IPS-NIHi7 (cell line): ENCODE measurements around the gene PLXND1.
"Not testable (repeated sequence)": the region's sequence is repeated elsewhere in the genome, so short reads cannot be mapped to it uniquely, and the experiment has no call there.

Experiments used
- DNase-seq: peaks from one replicate; pipeline ENCODE4 v3.0.0; 2012; ENCODE audit warnings: mixed read lengths; ENCODE audit errors: extremely low spot score

Gene PLXND1

GRCh38 chr3:129606636-129607390, at the start of gene PLXND1:
Gene PLXND1 (minus strand): TSS chr3:129606676. CDS start chr3:129606639, 37 bp downstream.
- DNase-seq, result peak; percentile 92

- DNase-seq, result no peak
Measured at GRCh38 chr3:129655291-129655700, 48.8 kb upstream of the PLXND1 start.

- no peak for DNase-seq
Measured at GRCh38 chr3:129654131-129654530, 47.7 kb upstream of the PLXND1 start.

- no peak for DNase-seq
Measured at GRCh38 chr3:129653019-129653418, 46.5 kb upstream of the PLXND1 start.

DNA sequence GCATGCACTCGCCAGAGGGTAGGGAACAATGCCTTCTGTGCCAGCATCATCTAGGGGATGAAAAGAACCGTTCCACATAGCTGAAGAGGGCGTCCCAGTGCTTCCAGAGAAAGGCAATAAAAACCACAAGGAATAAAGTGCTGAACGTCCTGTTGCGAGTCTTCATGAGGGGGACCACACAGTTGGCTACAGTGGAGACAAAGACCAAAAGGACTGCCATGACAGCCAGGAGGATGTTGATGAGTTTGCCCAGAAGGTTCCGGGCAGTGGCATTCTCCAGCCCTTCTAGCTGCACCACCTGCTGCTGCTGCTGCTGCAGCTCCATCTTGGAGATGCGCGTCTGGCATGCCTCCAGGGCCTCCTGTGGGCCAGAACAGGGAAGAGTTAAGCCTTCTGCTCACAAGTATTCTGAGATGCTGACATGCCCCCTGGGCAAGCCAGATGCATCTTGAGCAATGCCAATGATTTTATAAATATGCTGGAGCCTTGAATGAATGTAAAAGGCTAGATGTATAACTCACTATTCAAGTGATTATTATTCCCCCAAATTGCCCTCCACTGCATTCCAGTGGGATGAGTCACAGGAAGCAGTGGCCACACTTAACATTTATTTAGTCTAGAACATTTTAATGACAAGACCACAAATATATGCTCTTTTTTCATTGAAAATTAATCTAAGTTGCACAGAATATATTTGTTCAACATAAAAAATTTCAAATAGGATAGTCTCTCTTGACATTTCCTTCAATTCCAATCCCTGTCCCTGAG, 45.1 kb upstream of the PLXND1 start:
- peak; percentile 32 for DNase-seq

DNA sequence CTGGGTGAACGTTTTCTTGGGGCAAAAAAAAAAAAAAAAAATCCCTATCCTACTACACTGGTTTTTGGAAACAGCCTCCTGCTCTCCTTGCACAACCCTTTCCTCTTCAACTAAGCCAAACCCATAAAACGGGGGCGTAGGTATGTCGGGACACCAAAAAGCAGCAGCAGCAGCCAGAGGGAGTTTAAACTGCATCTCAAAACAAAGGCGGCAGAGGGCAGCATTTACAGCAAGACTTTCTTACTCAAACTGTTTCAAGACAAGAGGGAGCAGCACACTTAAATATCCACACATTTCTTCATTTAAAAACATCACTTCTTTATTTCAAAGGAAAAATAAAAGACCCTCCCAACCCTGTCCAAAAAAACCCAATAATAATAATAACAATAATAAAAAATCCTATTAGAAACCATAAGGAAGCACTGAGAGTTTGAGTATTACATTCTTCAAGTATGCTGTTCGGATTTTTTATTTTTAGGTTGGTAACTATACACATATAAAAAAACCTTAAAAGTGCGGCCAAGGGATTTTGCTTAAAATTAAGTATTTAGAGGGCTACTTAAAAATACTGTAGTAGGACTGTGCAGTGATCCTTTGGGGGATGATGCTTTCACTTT, 43.9 kb upstream of the PLXND1 start:
- DNase-seq, result peak; percentile 76

GRCh38 chr3:129648391-129648790, 41.9 kb upstream of the PLXND1 start:
- no peak for DNase-seq

- DNase-seq, result no peak
Measured at GRCh38 chr3:129645286-129645685, 38.8 kb upstream of the PLXND1 start.

GRCh38 chr3:129644836-129645235, 38.4 kb upstream of the PLXND1 start:
- DNase-seq, result no peak

GRCh38 chr3:129641567-129642260, 35.2 kb upstream of the PLXND1 start:
- DNase-seq, result not testable (repeated sequence)

- DNase-seq, result not testable (repeated sequence)
Measured at GRCh38 chr3:129640985-129641384, 34.5 kb upstream of the PLXND1 start.

DNA sequence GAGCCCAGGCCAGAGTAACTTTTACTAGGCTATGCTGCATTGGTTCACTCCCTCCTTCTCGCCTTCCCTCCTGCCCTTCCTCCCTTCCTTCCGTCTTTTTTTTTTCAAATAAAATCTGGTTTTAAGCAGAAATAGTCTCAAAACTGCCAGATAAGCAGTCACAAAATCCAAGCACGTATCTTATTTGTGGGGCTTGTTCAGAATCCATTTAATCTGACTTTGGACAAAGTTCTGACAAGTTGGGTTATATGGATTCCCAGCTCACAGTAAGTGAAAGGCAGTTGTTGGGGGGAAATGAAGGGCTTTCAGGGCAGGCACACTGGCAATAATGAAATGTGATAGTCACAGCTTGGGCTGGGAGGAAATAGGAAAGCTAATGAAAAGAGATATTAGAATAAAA, 32.0 kb upstream of the PLXND1 start:
- no peak for DNase-seq

DNA sequence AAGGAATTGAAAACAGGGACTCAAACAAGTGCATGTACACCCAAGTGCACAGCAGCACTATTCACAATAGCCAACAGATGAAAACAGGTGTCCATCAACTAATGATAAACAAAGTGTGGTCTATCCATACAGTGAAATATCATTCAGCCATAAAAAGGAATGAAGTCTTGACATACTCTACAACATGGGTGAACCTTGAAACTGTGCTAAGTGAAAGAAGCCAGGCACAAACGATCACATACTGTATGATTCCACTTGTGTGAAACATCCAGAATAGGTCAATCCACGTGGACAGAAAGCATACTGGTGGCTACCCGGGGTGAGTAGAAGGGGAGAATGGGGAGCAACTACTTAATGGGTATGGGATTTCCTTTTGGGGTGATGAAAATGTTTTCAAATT, 29.6 kb upstream of the PLXND1 start:
- DNase-seq, result no peak

GRCh38 chr3:129635656-129636055, 29.2 kb upstream of the PLXND1 start:
- no peak for DNase-seq

DNA sequence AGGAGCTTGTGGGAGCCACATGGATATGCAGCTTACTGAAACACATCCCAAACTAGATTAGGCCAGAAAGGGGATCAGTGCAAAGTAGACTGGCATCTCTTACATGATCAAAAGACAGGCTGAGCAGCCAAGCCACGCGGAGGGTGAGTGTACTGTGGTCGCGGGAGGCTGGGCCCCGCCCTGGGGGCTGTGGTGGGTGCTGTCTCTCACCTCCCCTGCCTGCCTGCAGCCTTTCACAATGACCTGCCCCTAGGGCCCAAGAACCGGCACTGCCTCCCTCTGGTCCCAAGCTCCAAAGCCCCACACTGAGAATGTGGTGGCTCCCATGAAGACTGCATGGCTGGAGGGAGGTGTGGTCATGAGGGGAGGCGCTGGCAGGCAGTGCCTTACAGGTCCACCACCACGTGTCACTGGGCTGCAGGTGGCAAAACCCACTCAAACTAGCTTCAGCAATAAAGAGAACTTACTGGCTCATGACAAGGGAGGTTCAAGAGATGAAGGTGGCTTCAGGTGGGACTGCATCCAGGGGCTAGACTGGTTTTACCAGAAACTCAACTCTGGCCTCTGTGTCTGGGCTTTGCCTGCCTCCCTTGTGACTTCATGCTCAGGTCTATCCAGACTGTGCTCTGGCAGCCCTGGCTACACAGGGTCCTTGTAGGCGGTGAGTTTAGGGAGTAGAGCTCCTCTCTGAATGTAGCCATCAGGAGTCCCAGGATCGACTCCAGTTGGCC, 27.4 kb upstream of the PLXND1 start:
- no peak for DNase-seq

- DNase-seq, result no peak
Measured at GRCh38 chr3:129632977-129633376, 26.5 kb upstream of the PLXND1 start.

DNA sequence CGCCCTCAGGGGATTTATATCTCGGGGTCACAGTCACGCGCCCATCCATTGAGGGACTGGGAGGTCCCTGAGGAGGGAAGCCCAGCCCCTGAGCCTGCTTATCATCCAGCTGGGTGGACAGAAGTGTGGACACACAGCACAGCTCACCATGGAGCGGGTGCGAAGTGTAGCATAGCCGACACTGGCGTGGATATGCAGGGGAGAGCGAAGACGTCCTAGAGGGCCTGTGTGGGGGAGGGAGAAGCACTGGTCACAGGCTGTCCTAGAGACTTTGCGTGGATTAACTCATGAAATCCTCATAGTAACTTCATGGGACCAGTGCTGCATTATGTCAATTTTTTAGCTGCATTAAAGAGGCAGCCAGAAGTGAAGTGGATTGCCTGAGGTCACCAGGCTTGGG, 26.1 kb upstream of the PLXND1 start:
- no peak for DNase-seq

DNA sequence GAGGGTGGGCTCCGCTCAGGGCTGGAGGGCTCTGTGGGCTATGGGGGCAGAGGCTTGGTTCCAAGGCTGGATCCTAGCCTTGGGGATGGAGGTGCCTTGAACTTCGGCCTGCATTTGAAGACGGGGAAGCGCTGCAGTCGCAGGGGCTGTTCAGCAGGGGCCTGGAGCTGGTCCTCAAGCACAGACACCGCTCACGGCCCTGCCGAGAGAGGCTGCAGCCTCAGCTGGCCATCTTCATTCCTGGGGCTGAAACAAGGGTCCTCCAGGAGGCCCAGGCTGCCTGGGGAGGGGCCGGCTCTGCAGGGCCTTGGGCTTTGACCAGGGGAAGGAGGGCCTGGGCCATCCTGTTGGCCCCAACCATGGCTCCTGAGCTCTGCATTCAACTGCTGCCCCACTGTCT, 25.6 kb upstream of the PLXND1 start:
- no peak for DNase-seq

GRCh38 chr3:129629011-129629410, 22.5 kb upstream of the PLXND1 start:
- DNase-seq, result no peak

DNA sequence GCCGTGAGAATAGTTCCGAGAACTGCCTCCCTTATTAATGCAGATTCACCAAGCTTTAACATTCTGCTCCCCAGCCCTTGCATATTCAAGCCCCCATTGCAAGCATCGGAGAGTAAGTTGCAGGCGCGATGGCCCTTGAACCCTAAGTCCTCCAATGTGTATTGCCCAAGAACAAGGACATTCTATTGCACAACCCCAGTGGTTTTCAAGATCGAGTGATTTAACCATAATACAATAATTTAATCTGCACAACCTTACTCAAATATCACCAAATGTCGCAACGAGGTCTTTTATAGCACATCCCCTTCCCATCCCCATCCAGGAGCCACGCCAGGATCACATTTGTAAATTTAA, 21.7 kb upstream of the PLXND1 start:
- no peak for DNase-seq

- DNase-seq, result peak; percentile 85
Measured at GRCh38 chr3:129627350-129628168, 21.1 kb upstream of the PLXND1 start.
